A549 (cell line): Measurements from ENCODE around the gene CKS2. TPM values are rescaled to one million over a fixed set of nuclear protein-coding genes. Genes with fewer than 3 reads are reported as not detected.

ENCODE experiments used
- ATAC-seq, 2 experiments: fragments of 200-7000 bp in 1 of 2; fragments of >200 bp in 1 of 2; cut with Nextera tagmentation in 1 of 2; cut with Tn5 transposase in 1 of 2; 3 replicates each; pipeline versions ENCODE4 v1.8.0 to v1.9.1; 2018 to 2020; ENCODE audit warnings: mild to moderate bottlenecking in 1 of 2, moderate library complexity in 1 of 2
- CTCF ChIA-PET: fragments of 300-600 bp; sonication (Branson Sonifier 250); formaldehyde crosslinking; extraction: SDS; loops from one replicate; lab custom pipeline; 2021; ENCODE audit warnings: antibody characterized with exemption, inconsistent platforms; lab: Yijun Ruan, JAX
- POLR2A ChIA-PET: fragments of 350-600 bp; formaldehyde crosslinking; extraction: SDS; loops from one replicate; lab custom pipeline; 2021; ENCODE audit warnings: antibody characterized with exemption, inconsistent platforms; lab: Yijun Ruan, JAX
- DNase-seq, 2 experiments: peaks; one replicate each; pipeline versions ENCODE4 v3.0.0 to v3.0.0-alpha.2; 2011 to 2016; ENCODE audit warnings: low read depth in 1 of 2, low spot score in 1 of 2
- FAIRE-seq: peaks from 2 replicates; lab custom pipeline; 2011; peaks lifted over from hg19 to GRCh38; lab: Jason Lieb, UNC
- H3K27ac ChIP-seq, 2 experiments: fragments of >200 bp; sonication (Bioruptor Twin); formaldehyde crosslinking; 3 replicates each; pipeline ENCODE4 v1.5.1; 2016 to 2017
- H3K4me1 ChIP-seq: fragments of >200 bp; sonication (Bioruptor Twin); formaldehyde crosslinking; 3 replicates; pipeline ENCODE4 v1.6.1; 2016
- H3K4me2 ChIP-seq: fragments of >200 bp; sonication (Bioruptor Twin); formaldehyde crosslinking; 3 replicates; pipeline ENCODE4 v1.6.1; 2016
- H3K4me3 ChIP-seq: fragments of >200 bp; sonication (Bioruptor Twin); formaldehyde crosslinking; 3 replicates; pipeline ENCODE4 v1.5.1; 2016
- H3K9me3 ChIP-seq: fragments of >200 bp; sonication (Bioruptor Twin); formaldehyde crosslinking; 3 replicates; pipeline ENCODE4 v1.6.1; 2016
- CBX8 ChIP-seq: fragments of 200-600 bp; sonication (generic); IDR thresholded peaks from 2 replicates; pipeline ENCODE4 v1.6.1; 2016
- CEBPB ChIP-seq, 2 experiments: fragments of >200 bp in 1 of 2; sonication (Bioruptor Twin) in 1 of 2; formaldehyde crosslinking in 1 of 2; IDR thresholded peaks; 2 replicates each; pipeline ENCODE4 v1.6.1; 2012 to 2016
- CHD2 ChIP-seq: fragments of 150-350 bp; IDR thresholded peaks from 2 replicates; pipeline ENCODE4 v1.6.1; 2014; ENCODE audit warnings: low read length; ENCODE audit not compliant: partially characterized antibody
- EHMT2 ChIP-seq: fragments of 200-600 bp; sonication (generic); IDR thresholded peaks from 2 replicates; pipeline ENCODE4 v1.6.1; 2016; ENCODE audit warnings: antibody characterized with exemption, low read depth, mild to moderate bottlenecking, moderate library complexity
- FOSL2 ChIP-seq, 2 experiments: fragments of 450-650 bp in 1 of 2; fragments of >200 bp in 1 of 2; sonication (Bioruptor Twin) in 1 of 2; formaldehyde crosslinking; IDR thresholded peaks; 2 replicates each; pipeline versions ENCODE4 v1.5.0 to v1.6.1; 2016 to 2020; ENCODE audit warnings: mild to moderate bottlenecking in 1 of 2, moderate library complexity in 1 of 2
- FOXS1 ChIP-seq: fragments of 250-450 bp; sonication (Bioruptor Pico); IDR thresholded peaks from 2 replicates; pipeline ENCODE4 v1.5.0; 2020; ENCODE audit warnings: mild to moderate bottlenecking, moderate library complexity
- GATA3 ChIP-seq: IDR thresholded peaks from 2 replicates; pipeline ENCODE4 v1.6.1; 2012; ENCODE audit warnings: borderline replicate concordance
- HDAC2 ChIP-seq: fragments of 200-600 bp; sonication (generic); IDR thresholded peaks from 2 replicates; pipeline ENCODE4 v1.6.1; 2016
- HEYL ChIP-seq: fragments of 250-450 bp; sonication (Bioruptor Pico); IDR thresholded peaks from 2 replicates; pipeline ENCODE4 v1.8.0; 2021; ENCODE audit warnings: mild to moderate bottlenecking, moderate library complexity
- HOXB5 ChIP-seq: fragments of 250-450 bp; sonication (Bioruptor Pico); IDR thresholded peaks from 2 replicates; pipeline ENCODE4 v1.5.0; 2020; ENCODE audit warnings: mild to moderate bottlenecking, moderate library complexity
- JUNB ChIP-seq: fragments of >200 bp; sonication (Bioruptor Twin); formaldehyde crosslinking; IDR thresholded peaks from 2 replicates; pipeline ENCODE4 v1.6.1; 2016
- KDM5A ChIP-seq: fragments of 200-600 bp; sonication (generic); IDR thresholded peaks from 2 replicates; pipeline ENCODE4 v1.6.1; 2016; ENCODE audit warnings: antibody characterized with exemption, mild to moderate bottlenecking
- MAFK ChIP-seq: fragments of 450-650 bp; IDR thresholded peaks from 2 replicates; pipeline ENCODE4 v1.6.1; 2014; ENCODE audit not compliant: partially characterized antibody
- MAZ ChIP-seq: fragments of 150-350 bp; IDR thresholded peaks from 2 replicates; pipeline ENCODE4 v1.6.1; 2014; ENCODE audit warnings: antibody characterized with exemption, low read depth, low read length, borderline replicate concordance
- NPAS2 ChIP-seq: fragments of 250-450 bp; sonication (Bioruptor Pico); IDR thresholded peaks from 2 replicates; pipeline ENCODE4 v1.8.0; 2022; ENCODE audit warnings: mild to moderate bottlenecking, moderate library complexity, borderline replicate concordance
- NR3C1 ChIP-seq: fragments of >200 bp; sonication (Bioruptor Twin); formaldehyde crosslinking; IDR thresholded peaks from 3 replicates; pipeline ENCODE4 v1.6.1; 2017
- PHF8 ChIP-seq: fragments of 200-600 bp; sonication (generic); IDR thresholded peaks from 2 replicates; pipeline ENCODE4 v1.6.1; 2016; ENCODE audit warnings: low read depth, mild to moderate bottlenecking, antibody characterized with exemption, moderate library complexity, borderline replicate concordance
- RARB ChIP-seq: fragments of 250-450 bp; sonication (Bioruptor Pico); IDR thresholded peaks from 2 replicates; pipeline ENCODE4 v1.8.0; 2021; ENCODE audit warnings: mild to moderate bottlenecking, moderate library complexity
- RFX5 ChIP-seq: fragments of 450-650 bp; IDR thresholded peaks from 2 replicates; pipeline ENCODE4 v1.7.1; 2014; ENCODE audit warnings: antibody characterized with exemption, mild to moderate bottlenecking, moderate library complexity
- SREBF2 ChIP-seq: fragments of 450-650 bp; IDR thresholded peaks from 2 replicates; pipeline ENCODE4 v1.6.1; 2014; ENCODE audit warnings: mild to moderate bottlenecking, moderate library complexity
- TP53 ChIP-seq: fragments of 250-450 bp; sonication (Bioruptor Pico); IDR thresholded peaks from 2 replicates; pipeline ENCODE4 v1.5.0; 2021; ENCODE audit warnings: mild to moderate bottlenecking, moderate library complexity
- ZC3H11A ChIP-seq: fragments of 450-650 bp; IDR thresholded peaks from 2 replicates; pipeline ENCODE4 v1.6.1; 2014; ENCODE audit warnings: antibody characterized with exemption, mild to moderate bottlenecking
- ZFP36 ChIP-seq: fragments of 450-650 bp; IDR thresholded peaks from 2 replicates; pipeline ENCODE4 v1.6.1; 2014; ENCODE audit warnings: borderline replicate concordance; ENCODE audit not compliant: partially characterized antibody
- ZSCAN20 ChIP-seq: fragments of 250-450 bp; sonication (Bioruptor Pico); IDR thresholded peaks from 2 replicates; pipeline ENCODE4 v1.8.0; 2022; ENCODE audit warnings: mild to moderate bottlenecking, moderate library complexity
- WGBS: methylation state at CpG from one replicate; pipeline ENCODE4 v1.1.6; 2017; ENCODE audit errors: missing lambda C conversion rate; 5-methylcytosine and 5-hydroxymethylcytosine counted together
- polyA plus RNA-seq, 4 experiments: library from polyadenylated mRNA; depleted of rRNA in 3 of 4; stranded (reverse); fragments of >200 nt; fragmentation: RNase III in 1 of 4; extraction: RNeasy Plus Mini Kit Qiagen cat#74134 plus additional on column Dnase treatment in 1 of 4; gene quantifications; 2 replicates in 3 of 4; 3 replicates in 1 of 4; pipeline ENCODE4 v1.2.3, GENCODE V29; 2011 to 2017
- TF ChIP-seq, protein P1 (sequence below): fragments of 150-350 bp; IDR thresholded peaks from 2 replicates; pipeline ENCODE4 v1.6.1; 2014; ENCODE audit warnings: low read depth, mild to moderate bottlenecking, low read length
- TF ChIP-seq, protein P2 (sequence below): fragments of >200 bp; sonication (Bioruptor Twin); formaldehyde crosslinking; IDR thresholded peaks from 2 replicates; pipeline ENCODE4 v1.6.1; 2016
- TF ChIP-seq, protein P3 (sequence below): IDR thresholded peaks from 2 replicates; pipeline ENCODE4 v1.6.1; 2012
- TF ChIP-seq, protein P4 (sequence below): fragments of 200-600 bp; sonication (generic); IDR thresholded peaks from 2 replicates; pipeline ENCODE4 v1.6.1; 2016; ENCODE audit warnings: antibody characterized with exemption, mild to moderate bottlenecking, moderate library complexity

The CKS2 gene
- polyA plus RNA-seq, 2 of the 4 experiments (the other 2 are of a cell fraction), result 515 to 576 TPM

DNA sequence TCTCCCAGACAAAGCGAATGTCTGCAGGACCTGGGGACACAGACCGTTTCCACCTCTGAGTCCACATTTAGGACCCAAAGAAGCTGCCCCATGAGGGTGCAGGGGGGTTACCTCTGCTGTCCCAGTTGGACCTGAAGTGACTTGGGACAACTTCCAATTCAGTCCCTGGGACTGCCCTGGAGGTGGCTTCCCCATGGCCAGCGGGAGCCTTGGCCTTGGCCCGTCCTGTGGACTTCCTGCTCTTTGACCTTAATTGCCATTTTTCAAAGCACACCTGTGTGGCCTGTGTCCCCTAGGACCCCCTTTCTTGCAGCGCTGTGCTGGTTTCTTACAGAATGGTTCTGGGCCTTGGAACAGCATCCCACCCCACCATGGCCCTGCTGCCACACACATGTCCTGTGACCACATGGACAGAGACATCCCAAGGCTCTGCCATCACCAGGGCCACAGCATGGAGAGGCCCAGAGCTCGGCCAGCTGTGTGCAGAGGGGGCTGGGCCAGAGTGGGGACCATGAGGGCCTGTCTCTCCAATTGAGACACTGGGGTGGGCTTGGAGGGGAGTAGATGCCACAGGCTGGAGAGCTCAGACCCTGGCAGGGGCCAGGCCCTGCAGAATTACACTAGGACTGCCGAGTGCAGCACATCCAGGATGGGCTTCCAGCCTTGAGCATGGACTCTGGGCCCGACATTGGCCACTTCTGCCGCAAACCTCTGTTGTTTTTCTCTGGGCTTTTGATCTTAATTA lies 53.1 kb downstream of the CKS2 start:
- H3K9me3 ChIP-seq, result no peaks in the 10 kb centered on the region
- WGBS, result 94% methylated on average over 9 of the region's 9 CpGs
- ATAC-seq (no peak), FAIRE-seq (no peak), DNase-seq (no peak)
- H3K4me3 ChIP-seq, result no peak overlapping the region
- no peaks in the 10 kb centered on the region for H3K4me1 ChIP-seq
- ChIA-PET POLR2A (no interaction called here), CTCF (interaction anchor here (1.3 to 2.6 kb wide), 3 partner anchors 10 to 40 kb away, joined by 3 to 9 read pairs (median 4); no protein-coding TSS in a partner anchor)
- no peak overlapping the region for H3K4me2 ChIP-seq
- TF ChIP-seq TP53 (CRISPR knock-in tag), result no peak
- TF ChIP-seq, protein P1, sequence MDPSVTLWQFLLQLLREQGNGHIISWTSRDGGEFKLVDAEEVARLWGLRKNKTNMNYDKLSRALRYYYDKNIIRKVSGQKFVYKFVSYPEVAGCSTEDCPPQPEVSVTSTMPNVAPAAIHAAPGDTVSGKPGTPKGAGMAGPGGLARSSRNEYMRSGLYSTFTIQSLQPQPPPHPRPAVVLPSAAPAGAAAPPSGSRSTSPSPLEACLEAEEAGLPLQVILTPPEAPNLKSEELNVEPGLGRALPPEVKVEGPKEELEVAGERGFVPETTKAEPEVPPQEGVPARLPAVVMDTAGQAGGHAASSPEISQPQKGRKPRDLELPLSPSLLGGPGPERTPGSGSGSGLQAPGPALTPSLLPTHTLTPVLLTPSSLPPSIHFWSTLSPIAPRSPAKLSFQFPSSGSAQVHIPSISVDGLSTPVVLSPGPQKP, result no peak
- TF ChIP-seq, protein P2, sequence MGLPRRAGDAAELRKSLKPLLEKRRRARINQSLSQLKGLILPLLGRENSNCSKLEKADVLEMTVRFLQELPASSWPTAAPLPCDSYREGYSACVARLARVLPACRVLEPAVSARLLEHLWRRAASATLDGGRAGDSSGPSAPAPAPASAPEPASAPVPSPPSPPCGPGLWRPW, result no peak
- no peak for TF ChIP-seq ZSCAN20 (CRISPR knock-in tag)
- no peak for TF ChIP-seq EHMT2
- no peak for TF ChIP-seq NR3C1
- TF ChIP-seq CEBPB (IDR thresholded peaks at IDR 0.05), result no peak
- no peak for TF ChIP-seq JUNB
- no peak for TF ChIP-seq ZFP36
- TF ChIP-seq CBX8, result no peak
- TF ChIP-seq GATA3, result no peak
- TF ChIP-seq HDAC2, result no peak
- no peak for TF ChIP-seq RFX5
- no peak overlapping the region for H3K27ac ChIP-seq

DNA sequence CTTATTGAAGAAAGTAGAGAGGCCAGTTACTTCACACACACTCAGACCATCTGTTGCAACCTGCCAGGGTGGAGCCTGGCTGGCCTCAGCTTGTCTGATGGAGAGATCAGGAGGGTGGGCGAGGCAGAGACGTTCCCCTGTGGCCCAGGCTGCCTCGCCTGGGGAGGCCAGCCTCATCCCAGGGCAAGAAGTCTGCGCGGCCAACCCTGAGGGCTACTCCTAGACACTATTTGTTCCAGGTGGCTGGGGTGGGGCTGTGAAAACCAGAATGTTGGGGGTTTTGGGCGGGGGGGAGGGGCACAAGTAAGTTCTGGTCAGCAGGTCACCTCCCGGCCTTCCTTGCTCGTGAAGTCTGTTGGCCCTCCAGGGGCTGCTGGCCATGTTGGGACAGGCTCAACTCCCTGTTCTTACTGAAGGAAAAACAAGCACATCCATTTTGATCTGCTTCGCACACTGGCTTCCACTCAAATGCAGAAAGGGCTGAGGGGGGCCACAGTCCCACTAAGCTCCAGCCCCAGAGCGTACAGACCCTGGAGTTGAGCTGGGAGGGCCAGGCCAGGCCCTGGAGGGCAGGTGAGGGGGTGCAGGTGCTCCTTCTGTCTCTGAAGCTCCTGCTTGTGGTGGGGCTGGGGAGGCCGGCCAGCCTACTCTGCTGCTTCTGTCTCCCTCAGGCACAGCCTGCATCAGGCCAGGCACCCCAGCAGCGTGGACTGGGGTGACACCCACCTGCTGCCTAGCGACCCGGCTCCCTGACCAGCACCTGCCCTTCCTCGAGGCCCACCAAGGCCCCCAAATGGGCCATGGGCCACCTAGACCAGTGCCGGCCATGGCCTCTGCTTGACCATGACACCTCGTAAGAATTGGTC lies 53.9 kb downstream of the CKS2 start:
- Histone ChIP-seq H3K9me3 (no peaks in the 10 kb centered on the region), H3K4me1 (no peaks in the 10 kb centered on the region), H3K4me3 (no peak overlapping the region), H3K27ac (no peak overlapping the region), H3K4me2 (no peak overlapping the region)
- DNase-seq (no peak), FAIRE-seq (no peak), ATAC-seq (peak in 1 of 2 experiments; percentile 11; a peak in 1 of 6 replicates)
- TF ChIP-seq MAFK (no peak), CBX8 (no peak), FOSL2 (IDR thresholded peaks at IDR 0.05) (no peak), FOSL2 (CRISPR knock-in tag; IDR thresholded peaks at IDR 0.05) (no peak), HOXB5 (CRISPR knock-in tag) (no peak), ZSCAN20 (CRISPR knock-in tag) (no peak), KDM5A (no peak), CHD2 (no peak), FOXS1 (CRISPR knock-in tag) (no peak), NPAS2 (no peak), SREBF2 (no peak), HEYL (CRISPR knock-in tag) (no peak), TP53 (CRISPR knock-in tag) (no peak), PHF8 (no peak), RARB (no peak), ZC3H11A (no peak), MAZ (no peak), ZFP36 (no peak)
- TF ChIP-seq, protein P1, result no peak
- TF ChIP-seq, protein P3, sequence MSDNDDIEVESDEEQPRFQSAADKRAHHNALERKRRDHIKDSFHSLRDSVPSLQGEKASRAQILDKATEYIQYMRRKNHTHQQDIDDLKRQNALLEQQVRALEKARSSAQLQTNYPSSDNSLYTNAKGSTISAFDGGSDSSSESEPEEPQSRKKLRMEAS, result no peak
- TF ChIP-seq, protein P4, sequence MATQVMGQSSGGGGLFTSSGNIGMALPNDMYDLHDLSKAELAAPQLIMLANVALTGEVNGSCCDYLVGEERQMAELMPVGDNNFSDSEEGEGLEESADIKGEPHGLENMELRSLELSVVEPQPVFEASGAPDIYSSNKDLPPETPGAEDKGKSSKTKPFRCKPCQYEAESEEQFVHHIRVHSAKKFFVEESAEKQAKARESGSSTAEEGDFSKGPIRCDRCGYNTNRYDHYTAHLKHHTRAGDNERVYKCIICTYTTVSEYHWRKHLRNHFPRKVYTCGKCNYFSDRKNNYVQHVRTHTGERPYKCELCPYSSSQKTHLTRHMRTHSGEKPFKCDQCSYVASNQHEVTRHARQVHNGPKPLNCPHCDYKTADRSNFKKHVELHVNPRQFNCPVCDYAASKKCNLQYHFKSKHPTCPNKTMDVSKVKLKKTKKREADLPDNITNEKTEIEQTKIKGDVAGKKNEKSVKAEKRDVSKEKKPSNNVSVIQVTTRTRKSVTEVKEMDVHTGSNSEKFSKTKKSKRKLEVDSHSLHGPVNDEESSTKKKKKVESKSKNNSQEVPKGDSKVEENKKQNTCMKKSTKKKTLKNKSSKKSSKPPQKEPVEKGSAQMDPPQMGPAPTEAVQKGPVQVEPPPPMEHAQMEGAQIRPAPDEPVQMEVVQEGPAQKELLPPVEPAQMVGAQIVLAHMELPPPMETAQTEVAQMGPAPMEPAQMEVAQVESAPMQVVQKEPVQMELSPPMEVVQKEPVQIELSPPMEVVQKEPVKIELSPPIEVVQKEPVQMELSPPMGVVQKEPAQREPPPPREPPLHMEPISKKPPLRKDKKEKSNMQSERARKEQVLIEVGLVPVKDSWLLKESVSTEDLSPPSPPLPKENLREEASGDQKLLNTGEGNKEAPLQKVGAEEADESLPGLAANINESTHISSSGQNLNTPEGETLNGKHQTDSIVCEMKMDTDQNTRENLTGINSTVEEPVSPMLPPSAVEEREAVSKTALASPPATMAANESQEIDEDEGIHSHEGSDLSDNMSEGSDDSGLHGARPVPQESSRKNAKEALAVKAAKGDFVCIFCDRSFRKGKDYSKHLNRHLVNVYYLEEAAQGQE, result no peak
- CTCF ChIA-PET, result interaction anchor here (1.3 kb wide), 1 partner anchor 11 kb away, joined by 4 read pairs; no protein-coding TSS in a partner anchor
- POLR2A ChIA-PET, result no interaction called here
- WGBS, result 89% methylated on average over 12 of the region's 17 CpGs
